HFFc6 (cell line): ENCODE measurements around the gene PGC. TPM values are rescaled to one million over a fixed set of nuclear protein-coding genes. Genes with fewer than 3 reads are reported as not detected.

Source experiments
- DNase-seq: peaks from one replicate; pipeline ENCODE4 v3.0.0-alpha.2; 2018
- H3K27ac Mint-ChIP-seq: 2 replicates; pipeline ENCODE4 v1.8.0; 2020; ENCODE audit warnings: mild to moderate bottlenecking, mixed read lengths
- H3K27me3 Mint-ChIP-seq: 2 replicates; pipeline ENCODE4 v1.8.0; 2021; ENCODE audit warnings: mild to moderate bottlenecking, moderate library complexity, mixed read lengths; ENCODE audit not compliant: insufficient read depth
- H3K36me3 Mint-ChIP-seq: 2 replicates; pipeline ENCODE4 v1.8.0; 2021; ENCODE audit warnings: low read depth, mixed read lengths
- H3K4me1 Mint-ChIP-seq: 2 replicates; pipeline ENCODE4 v1.8.0; 2020; ENCODE audit warnings: low read depth, mixed read lengths
- H3K4me3 Mint-ChIP-seq: 2 replicates; pipeline ENCODE4 v1.8.0; 2020; ENCODE audit warnings: mild to moderate bottlenecking, moderate library complexity, mixed read lengths
- H3K9me3 Mint-ChIP-seq: 2 replicates; pipeline ENCODE4 v1.8.0; 2020; ENCODE audit warnings: mild to moderate bottlenecking, mixed read lengths
- CTCF ChIP-seq: fragments of 200-600 bp; sonication (generic); IDR thresholded peaks from 2 replicates; pipeline ENCODE4 v1.5.0; 2021; ENCODE audit warnings: antibody characterized with exemption, mild to moderate bottlenecking
- total RNA-seq, 6 experiments: library from RNA; stranded (reverse); fragmentation: NEBNext Ultra II Directional; extraction: Animal tissue kit (Norgen Biotek cat#: 25700); gene quantifications; 2 replicates in 1 of 6; 3 replicates in 5 of 6; pipeline ENCODE4 v1.2.3, GENCODE V29; 2021

PGC gene
- total RNA-seq, 6 experiments from 2014 or later: not detected

GRCh38 chr6:41689171-41690008, 57.8 kb downstream of the PGC start:
- DNase-seq: peak; percentile 52
- peaks cover 27% of the 10 kb centered on the region for H3K4me1 Mint-ChIP-seq
- no peak overlapping the region for H3K4me3 Mint-ChIP-seq
- peaks cover 2% of the 10 kb centered on the region; the same call in 1 of the 2 replicates for H3K27me3 Mint-ChIP-seq
- no peaks in the 10 kb centered on the region for H3K9me3 Mint-ChIP-seq
- no peak for TF ChIP-seq CTCF
- H3K27ac Mint-ChIP-seq: peak overlapping the region; percentile 45
- no peaks in the 10 kb centered on the region for H3K36me3 Mint-ChIP-seq

- no peak for DNase-seq
- peaks cover 32% of the 10 kb centered on the region for H3K4me1 Mint-ChIP-seq
- H3K27me3 Mint-ChIP-seq: peaks cover 2% of the 10 kb centered on the region; the same call in 1 of the 2 replicates
- H3K36me3 Mint-ChIP-seq: no peaks in the 10 kb centered on the region
- peak overlapping the region; percentile 22; the same call in 1 of the 2 replicates for H3K27ac Mint-ChIP-seq
- H3K9me3 Mint-ChIP-seq: no peaks in the 10 kb centered on the region
- no peak for TF ChIP-seq CTCF
- H3K4me3 Mint-ChIP-seq: no peak overlapping the region
These were observed 58.8 kb downstream of the PGC start for GRCh38 chr6:41688256-41688965.

- no peaks in the 10 kb centered on the region for H3K36me3 Mint-ChIP-seq
- no peaks in the 10 kb centered on the region for H3K9me3 Mint-ChIP-seq
- DNase-seq: no peak
- no peak for TF ChIP-seq CTCF
- no peak overlapping the region for H3K27ac Mint-ChIP-seq
- H3K4me3 Mint-ChIP-seq: no peak overlapping the region
- H3K27me3 Mint-ChIP-seq: peaks cover 2% of the 10 kb centered on the region; the same call in 1 of the 2 replicates
- peaks cover 34% of the 10 kb centered on the region for H3K4me1 Mint-ChIP-seq
These were observed 59.6 kb downstream of the PGC start for GRCh38 chr6:41687501-41688175.

Other genes with a start within 250 kb of the PGC start
- gene FOXP4, start 201.0 kb downstream of the PGC start, total RNA-seq: 10 to 100 TPM; 17.9 to 24.4 (median 24.0) TPM
- gene MDFI, start 108.9 kb downstream of the PGC start, total RNA-seq: under 1 TPM in 2 of 6 experiments, not detected in 4; 0.38 to 0.96 TPM
- 10 to 100 TPM in 4 of 6 experiments, 1 to 10 TPM in 2; 8.7 to 14.2 (median 11.0) TPM for gene TFEB, start 11.8 kb downstream of the PGC start, total RNA-seq
- 1 to 10 TPM; 2.5 to 3.4 (median 2.9) TPM for gene FRS3, start 32.5 kb upstream of the PGC start, total RNA-seq
- under 1 TPM in 3 of 6 experiments, not detected in 3; 0.30 to 0.68 (median 0.31) TPM for gene PRICKLE4, start 33.4 kb upstream of the PGC start, total RNA-seq
- 100 to 1,000 TPM; 216 to 234 (median 228) TPM for gene TOMM6, start 40.3 kb upstream of the PGC start, total RNA-seq
- gene USP49, start 148.0 kb upstream of the PGC start, total RNA-seq: 1 to 10 TPM; 1.7 to 2.3 (median 2.0) TPM
- gene MED20, start 173.7 kb upstream of the PGC start, total RNA-seq: 10 to 100 TPM; 22.8 to 28.4 (median 26.0) TPM
- gene BYSL, start 174.1 kb upstream of the PGC start, total RNA-seq: 10 to 100 TPM; 32.3 to 44.3 (median 33.5) TPM
- 10 to 100 TPM; 72.4 to 92.5 (median 82.7) TPM for gene CCND3, start 194.4 kb upstream of the PGC start, total RNA-seq